ENCODE measurements around the gene TMEM184B. TPM values are rescaled to one million over a fixed set of nuclear protein-coding genes. Genes with fewer than 3 reads are reported as not detected.

TMEM184B gene
- total RNA-seq, 1 experiment from 2014 or later, result 54.2 TPM

GRCh38 chr22:38255697-38256096, 17.1 kb downstream of the TMEM184B start:
- POLR2A ChIA-PET, result no interaction called here
- CTCF ChIA-PET, result no interaction called here
- no peak for DNase-seq (ENCODE audit: low read depth, low spot score)
- Histone ChIP-seq H3K36me3 (ENCODE audit: control insufficient read depth, insufficient read depth, low read length) (no peaks in the 10 kb centered on the region), H3K9me3 (ENCODE audit: control insufficient read depth, insufficient read depth, low read depth, low read length) (no peaks in the 10 kb centered on the region), H3K4me1 (ENCODE audit: control insufficient read depth, insufficient read depth, low read length) (0 out of 2 replicates have a peak, but pooled peaks cover 3% of the 10 kb centered on the region), H3K4me3 (ENCODE audit: low read depth in 2 of 2, low read length in 2 of 2) (no peak overlapping the region), H3K27ac (ENCODE audit: low read length) (no peak overlapping the region), H3K27me3 (ENCODE audit: control insufficient read depth, insufficient read depth, low read length) (no peaks in the 10 kb centered on the region)
- BruUV-seq (replicated peaks), result no TSS peak
- ATAC-seq, result no peak
- intact Hi-C loops (cut with micrococcal nuclease; ENCODE audit: unreplicated experiment), result no loop called here
- no peak for TF ChIP-seq SIN3A (IDR thresholded peaks at IDR 0.05; ENCODE audit: borderline replicate concordance, insufficient read depth, low read depth, low read length)
- no peak for TF ChIP-seq REST (IDR thresholded peaks at IDR 0.05; ENCODE audit: insufficient read depth in 1 of 2, low read depth in 2 of 2, low read length in 1 of 2)
- no peak for TF ChIP-seq POLR2AphosphoS5 (IDR thresholded peaks at IDR 0.05; ENCODE audit: low read depth, low read length)
- TF ChIP-seq CTCF (IDR thresholded peaks at IDR 0.05), result no peak
- no peak for TF ChIP-seq TCF7L2 (IDR thresholded peaks at IDR 0.05; ENCODE audit: low read depth, low read length)
- in situ Hi-C loops (cut with HindIII; ENCODE audit: low pct_unique_long_range_greater_than_20kb, low sequenced_read_pairs), result no loop called here

- TF ChIP-seq POLR2AphosphoS5 (IDR thresholded peaks at IDR 0.05; ENCODE audit: low read depth, low read length) (no peak), TCF7L2 (IDR thresholded peaks at IDR 0.05; ENCODE audit: low read depth, low read length) (no peak), REST (IDR thresholded peaks at IDR 0.05; ENCODE audit: insufficient read depth in 1 of 2, low read depth in 2 of 2, low read length in 1 of 2) (no peak), CTCF (IDR thresholded peaks at IDR 0.05) (no peak), SIN3A (IDR thresholded peaks at IDR 0.05; ENCODE audit: borderline replicate concordance, insufficient read depth, low read depth, low read length) (no peak)
Measured at GRCh38 chr22:38251341-38251692, 21.5 kb downstream of the TMEM184B start.

More at GRCh38 chr22:38251341-38251692, 21.5 kb downstream of the TMEM184B start:
- BruUV-seq (replicated peaks), result no TSS peak
- ATAC-seq (no peak), DNase-seq (ENCODE audit: low read depth, low spot score) (no peak)
- no peak overlapping the region for H3K4me3 ChIP-seq (ENCODE audit: low read depth in 2 of 2, low read length in 2 of 2)
- POLR2A ChIA-PET, result interaction anchor here (0.6 kb wide), 1 partner anchor 12 kb away, joined by 3 read pairs; no protein-coding TSS in a partner anchor
- CTCF ChIA-PET, result no interaction called here
- in situ Hi-C loops (cut with HindIII; ENCODE audit: low pct_unique_long_range_greater_than_20kb, low sequenced_read_pairs) (no loop called here), intact Hi-C loops (cut with micrococcal nuclease; ENCODE audit: unreplicated experiment) (no loop called here)
- H3K27ac ChIP-seq (ENCODE audit: low read length), result no peak overlapping the region
- H3K9me3 ChIP-seq (ENCODE audit: control insufficient read depth, insufficient read depth, low read depth, low read length), result no peaks in the 10 kb centered on the region
- H3K4me1 ChIP-seq (ENCODE audit: control insufficient read depth, insufficient read depth, low read length), result no peaks in the 10 kb centered on the region
- no peaks in the 10 kb centered on the region for H3K27me3 ChIP-seq (ENCODE audit: control insufficient read depth, insufficient read depth, low read length)
- H3K36me3 ChIP-seq (ENCODE audit: control insufficient read depth, insufficient read depth, low read length), result no peaks in the 10 kb centered on the region

Data from Panc1 (cell line).